Small intestine (tissue), 7 donors: Measurements from ENCODE around the gene SUN1. TPM values are rescaled to one million over a fixed set of nuclear protein-coding genes. Genes with fewer than 3 reads are reported as not detected.

Source experiments
- DNase-seq, 2 donors: peaks; one replicate each; pipeline versions ENCODE4 v3.0.0 to v3.0.0-alpha.2; 2013
- FAIRE-seq: peaks from 2 replicates; lab custom pipeline; 2012; peaks lifted over from hg19 to GRCh38; lab: Jason Lieb, UNC
- H3K27ac ChIP-seq, 3 donors: one replicate each; pipeline ENCODE4 v1.5.1; 2013; ENCODE audit warnings: low read length in 2 of 3, mild to moderate bottlenecking in 2 of 3, control low read depth in 1 of 3, inconsistent platforms in 1 of 3, low read depth in 1 of 3, moderate library complexity in 1 of 3
- H3K27me3 ChIP-seq, 3 donors: one replicate each; pipeline ENCODE4 v1.6.1; 2013; ENCODE audit warnings: low read length in 3 of 3, inconsistent platforms in 1 of 3; ENCODE audit not compliant: control insufficient read depth in 3 of 3, insufficient read depth in 3 of 3
- H3K36me3 ChIP-seq, 3 donors: one replicate each; pipeline ENCODE4 v1.6.1; 2013; ENCODE audit warnings: low read length in 3 of 3, inconsistent platforms in 1 of 3, low read depth in 1 of 3, mild to moderate bottlenecking in 1 of 3, moderate library complexity in 1 of 3; ENCODE audit not compliant: control insufficient read depth in 3 of 3, insufficient read depth in 2 of 3
- H3K4me1 ChIP-seq, 3 donors: one replicate each; pipeline ENCODE4 v1.6.1; 2013; ENCODE audit warnings: low read length in 2 of 3, inconsistent platforms in 1 of 3, low read depth in 1 of 3, mild to moderate bottlenecking in 1 of 3, moderate library complexity in 1 of 3; ENCODE audit not compliant: control insufficient read depth in 3 of 3, insufficient read depth in 2 of 3
- H3K4me3 ChIP-seq, 3 donors: one replicate each; pipeline ENCODE4 v1.5.1; 2013; ENCODE audit warnings: low read length in 3 of 3, control low read depth in 1 of 3, inconsistent platforms in 1 of 3, low read depth in 1 of 3, mild to moderate bottlenecking in 1 of 3, moderate library complexity in 1 of 3
- H3K9me3 ChIP-seq, 2 donors: one replicate each; pipeline ENCODE4 v1.6.1; 2013; ENCODE audit warnings: low read depth in 1 of 2, low read length in 1 of 2; ENCODE audit not compliant: control insufficient read depth in 2 of 2, insufficient read depth in 1 of 2
- WGBS, 3 donors: extraction: QIAGEN DNeasy Blood & Tissue Kit; methylation state at CpG; one replicate each; pipeline ENCODE4 v1.1.7; 2013; 5-methylcytosine and 5-hydroxymethylcytosine counted together
- polyA plus RNA-seq, 4 donors: library from polyadenylated mRNA; stranded (reverse) in 3 of 4; unstranded in 1 of 4; fragments of 200-250 nt in 3 of 4; fragments of 120-200 nt in 1 of 4; gene quantifications; one replicate each; pipeline versions ENCODE4 v1.2.1 to v1.2.3, GENCODE V29; 2013
- donor health status: healthy with polysubstance abuse.
- donor health status: control.
- donor health status: control.
- donor health status: Bipolar disorder and iron deficiency.
- donor health status: healthy.

SUN1 gene
- polyA plus RNA-seq, 4 donors: 41.6 to 105 (median 61.2) TPM

DNA sequence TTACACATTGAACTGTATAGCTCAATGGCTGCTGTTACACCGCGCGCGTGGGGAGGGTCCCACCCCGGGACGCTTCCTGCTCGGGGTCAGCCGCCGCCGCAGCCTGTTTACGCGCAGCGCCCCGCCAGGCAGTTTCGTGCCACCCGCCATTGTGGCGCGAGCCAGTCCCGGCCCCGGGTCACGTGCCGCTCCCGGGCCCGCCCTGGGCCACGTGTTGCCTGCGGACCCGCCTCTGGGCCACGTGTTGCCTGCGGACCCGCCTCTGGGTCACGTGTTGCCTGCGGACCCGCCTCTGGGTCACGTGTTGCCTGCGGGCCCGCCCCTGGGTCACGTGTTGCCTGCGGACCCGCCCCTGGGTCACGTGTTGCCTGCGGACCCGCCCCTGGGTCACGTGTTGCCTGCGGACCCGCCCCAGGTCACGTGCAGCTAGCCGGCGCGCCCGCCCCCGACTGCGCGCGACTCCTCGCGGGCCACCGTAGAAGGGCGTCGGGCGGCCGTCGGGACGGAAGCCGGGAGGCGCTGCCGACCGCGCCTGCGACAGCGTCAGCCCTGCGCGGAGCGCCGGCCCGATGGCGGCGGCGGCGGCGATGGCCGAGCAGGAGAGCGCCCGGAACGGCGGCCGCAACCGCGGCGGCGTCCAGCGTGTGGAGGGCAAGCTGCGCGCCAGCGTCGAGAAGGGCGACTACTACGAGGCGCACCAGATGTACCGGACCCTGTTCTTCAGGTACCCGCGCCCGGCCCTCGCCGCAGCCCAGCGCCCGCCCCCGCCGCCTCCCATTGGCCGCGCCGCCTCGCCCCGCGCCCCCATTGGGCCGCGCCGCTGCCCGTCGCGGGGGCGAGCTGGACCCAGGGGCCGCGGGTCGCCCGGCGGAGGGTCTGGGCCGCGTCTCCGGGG is 44.0 kb downstream of the SUN1 start, which contains the start of gene GET4:
Gene GET4, plus strand, starts transcription at position 478 of the 895 bp plus-strand sequence. Its CDS starts 92 bp downstream, at position 570.
- peak within 1 kb of the TSS; percentile 93 to 95 (median 94) for H3K4me3 ChIP-seq
- DNase-seq: peak; percentile 91 to 99
- H3K4me1 ChIP-seq: peaks cover 0 to 15% (median 0%) of the 10 kb centered on the region in 3 donors
- no peak for FAIRE-seq
- 0% methylated on average over 63 to 129 of the region's 129 CpGs for WGBS, 3 donors
- H3K27me3 ChIP-seq: no peaks in the 10 kb centered on the region
- H3K9me3 ChIP-seq: no peaks in the 10 kb centered on the region
- peaks cover 0 to 65% (median 2%) of the 10 kb centered on the region in 3 donors for H3K36me3 ChIP-seq
- H3K27ac ChIP-seq: peak within 1 kb of the TSS; percentile 84 to 95 (median 89)

DNA sequence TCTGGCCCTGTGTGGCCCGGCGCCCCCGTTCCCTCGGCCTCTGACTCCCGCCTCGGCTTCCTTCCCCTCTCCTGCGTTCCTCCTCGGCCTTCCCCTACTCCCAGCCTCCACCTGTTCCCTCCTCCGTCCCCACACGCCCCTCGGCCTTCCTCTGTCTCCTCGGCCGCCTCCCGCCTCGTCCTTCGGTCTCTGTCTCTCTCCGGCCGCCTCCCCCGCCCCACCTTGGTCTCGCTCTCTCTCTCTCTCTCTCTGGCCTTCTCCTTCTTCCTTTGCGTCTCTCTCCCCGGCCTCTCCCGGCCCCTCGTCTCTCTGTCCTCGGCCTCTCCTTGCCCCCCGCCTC is 44.7 kb downstream of the SUN1 start:
- no peaks in the 10 kb centered on the region for H3K27me3 ChIP-seq
- H3K9me3 ChIP-seq: no peaks in the 10 kb centered on the region
- H3K27ac ChIP-seq: peak overlapping the region; percentile 84 to 95 (median 89)
- DNase-seq (no peak), FAIRE-seq (no peak)
- peaks cover 0 to 15% (median 0%) of the 10 kb centered on the region in 3 donors for H3K4me1 ChIP-seq
- WGBS, 3 donors: 0 to 2% (median 1%) methylated on average over 16 to 26 of the region's 26 CpGs
- peaks cover 0 to 64% (median 0%) of the 10 kb centered on the region in 3 donors for H3K36me3 ChIP-seq
- H3K4me3 ChIP-seq: peak overlapping the region; percentile 93 to 95 (median 94)

DNA sequence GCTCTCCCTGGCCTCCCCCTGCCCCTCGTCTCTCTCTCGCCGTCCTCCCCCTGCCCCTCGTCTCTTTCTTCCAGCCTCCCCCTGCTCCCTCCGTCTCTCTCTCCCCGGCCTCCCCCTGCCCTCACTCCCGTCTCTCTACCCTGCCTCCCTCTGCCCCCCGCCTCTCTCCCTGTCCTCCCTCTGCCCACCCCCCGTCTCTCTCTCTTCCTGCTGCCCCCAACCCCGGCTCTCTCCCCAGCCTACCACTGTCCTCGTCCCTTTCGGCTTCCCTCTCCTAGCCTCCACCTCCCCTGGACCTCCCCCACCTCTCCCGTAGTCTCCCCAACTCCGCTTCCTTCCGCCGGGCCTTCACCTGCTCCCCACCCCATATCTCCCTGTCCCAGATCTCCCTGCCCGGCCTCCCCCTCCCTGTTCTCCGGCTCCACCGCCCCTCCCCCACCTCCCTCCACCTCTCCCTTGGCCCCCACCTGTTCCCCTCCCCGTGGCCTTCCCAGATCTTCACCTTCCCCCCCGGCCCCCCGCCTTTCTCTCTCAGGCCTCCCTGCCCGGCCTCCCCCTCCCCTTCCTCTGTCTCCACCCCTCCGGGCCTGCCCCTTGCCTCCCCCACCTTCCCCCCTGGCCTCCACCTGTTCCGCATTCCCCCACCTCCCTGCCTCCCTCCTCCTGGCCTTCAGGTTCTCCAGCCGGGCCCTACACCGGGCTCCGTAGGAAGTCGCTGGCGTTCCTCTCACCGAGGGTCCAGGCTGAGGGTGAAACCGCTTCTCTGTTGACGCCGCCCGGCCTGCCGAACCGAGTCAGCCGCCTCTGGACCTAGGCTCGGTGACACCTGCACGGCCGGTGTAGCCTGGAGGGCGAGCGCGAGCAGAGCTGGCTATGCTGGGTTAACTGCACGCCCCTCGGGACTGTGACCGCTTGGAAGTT is 45.3 kb downstream of the SUN1 start:
- WGBS, 3 donors: 8 to 11% (median 9%) methylated on average over 45 to 47 of the region's 47 CpGs

DNA sequence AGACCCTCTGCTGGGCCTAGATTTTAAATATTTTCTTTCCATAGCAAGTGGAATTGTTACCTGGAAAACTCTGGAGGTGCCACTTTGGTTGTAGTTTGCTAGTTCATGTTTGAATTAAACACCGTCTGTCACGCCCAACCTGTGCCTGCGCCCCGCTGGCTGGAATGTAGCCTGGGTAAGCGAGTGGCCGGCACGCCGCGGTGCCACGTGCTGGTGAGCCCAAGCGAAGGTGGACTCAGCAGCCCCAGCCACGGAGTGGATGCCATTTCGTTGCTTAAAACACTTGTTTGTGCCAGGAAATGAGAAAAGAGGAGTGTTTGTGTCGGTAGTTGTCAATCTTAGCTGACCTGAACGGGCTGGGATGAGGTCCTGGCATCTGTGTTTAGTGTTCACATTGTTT is 46.8 kb downstream of the SUN1 start:
- Histone ChIP-seq H3K27ac (no peak overlapping the region), H3K36me3 (peaks cover 0 to 66% (median 0%) of the 10 kb centered on the region in 3 donors), H3K9me3 (no peaks in the 10 kb centered on the region), H3K4me3 (no peak overlapping the region), H3K4me1 (peaks cover 0 to 12% (median 0%) of the 10 kb centered on the region in 3 donors), H3K27me3 (no peaks in the 10 kb centered on the region)
- FAIRE-seq: no peak
- WGBS, 3 donors: 84 to 92% (median 86%) methylated on average over 15 of the region's 15 CpGs
- DNase-seq: no peak

More for the DNA sequence above, 45.3 kb downstream of the SUN1 start:
- Histone ChIP-seq H3K4me3 (peak overlapping the region; percentile 93 to 95 (median 94)), H3K27ac (peak overlapping the region; percentile 84 to 95 (median 89)), H3K27me3 (no peaks in the 10 kb centered on the region), H3K36me3 (peaks cover 0 to 62% (median 0%) of the 10 kb centered on the region in 3 donors), H3K9me3 (no peaks in the 10 kb centered on the region), H3K4me1 (peaks cover 0 to 15% (median 0%) of the 10 kb centered on the region in 3 donors)
- FAIRE-seq (no peak), DNase-seq (peak; percentile 55 to 73)

DNA sequence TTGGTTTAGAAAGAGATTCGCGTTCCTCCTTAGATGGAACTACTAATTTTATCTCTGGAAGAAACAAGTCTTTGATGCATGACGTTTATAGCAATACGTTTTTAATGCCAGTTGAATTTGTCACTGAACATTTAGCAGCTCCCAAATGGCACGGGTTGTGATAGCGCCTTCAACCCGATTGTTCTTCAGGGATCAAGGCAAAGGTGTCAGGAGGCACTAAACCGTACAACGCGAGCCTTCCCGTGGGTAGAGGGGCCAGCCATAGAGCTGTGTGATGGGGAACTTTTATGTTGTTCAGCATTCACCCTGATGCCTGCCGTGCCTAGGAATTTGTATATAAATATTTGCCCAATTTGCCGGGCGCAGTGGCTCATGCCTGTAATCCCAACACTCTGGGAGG is 47.4 kb downstream of the SUN1 start:
- Histone ChIP-seq H3K27me3 (no peaks in the 10 kb centered on the region), H3K27ac (no peak overlapping the region), H3K9me3 (no peaks in the 10 kb centered on the region), H3K36me3 (peaks cover 0 to 72% (median 0%) of the 10 kb centered on the region in 3 donors), H3K4me3 (no peak overlapping the region), H3K4me1 (peaks cover 0 to 12% (median 0%) of the 10 kb centered on the region in 3 donors)
- no peak for FAIRE-seq
- DNase-seq: no peak
- 84 to 87% (median 84%) methylated on average over 14 of the region's 14 CpGs for WGBS, 3 donors

DNA sequence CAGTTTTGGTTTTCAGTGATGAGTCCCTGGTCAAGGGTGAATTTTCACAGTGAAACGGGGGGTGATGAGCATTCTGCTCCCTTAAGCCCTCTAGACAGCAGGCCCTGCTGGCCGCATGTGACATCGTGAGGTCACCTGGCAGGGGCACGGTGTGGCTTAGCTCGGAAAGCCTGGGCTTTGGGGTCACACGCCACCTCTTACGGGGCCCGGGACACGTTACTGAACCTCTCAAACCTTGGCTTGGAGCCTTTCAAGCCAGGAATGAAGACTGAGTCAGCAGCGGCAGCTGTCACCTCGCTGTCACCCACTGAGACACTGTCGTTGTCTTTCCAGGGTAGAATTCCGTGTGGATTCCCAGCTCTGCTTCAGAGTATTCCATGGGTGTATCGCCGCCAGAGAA is 48.2 kb downstream of the SUN1 start:
- H3K36me3 ChIP-seq: peaks cover 0 to 72% (median 0%) of the 10 kb centered on the region in 3 donors
- H3K4me1 ChIP-seq: peaks cover 0 to 10% (median 0%) of the 10 kb centered on the region in 3 donors
- no peaks in the 10 kb centered on the region for H3K9me3 ChIP-seq
- 85 to 90% (median 87%) methylated on average over 15 of the region's 15 CpGs for WGBS, 3 donors
- H3K27me3 ChIP-seq: no peaks in the 10 kb centered on the region
- FAIRE-seq: no peak
- no peak overlapping the region for H3K4me3 ChIP-seq
- H3K27ac ChIP-seq: no peak overlapping the region
- DNase-seq: no peak

DNA sequence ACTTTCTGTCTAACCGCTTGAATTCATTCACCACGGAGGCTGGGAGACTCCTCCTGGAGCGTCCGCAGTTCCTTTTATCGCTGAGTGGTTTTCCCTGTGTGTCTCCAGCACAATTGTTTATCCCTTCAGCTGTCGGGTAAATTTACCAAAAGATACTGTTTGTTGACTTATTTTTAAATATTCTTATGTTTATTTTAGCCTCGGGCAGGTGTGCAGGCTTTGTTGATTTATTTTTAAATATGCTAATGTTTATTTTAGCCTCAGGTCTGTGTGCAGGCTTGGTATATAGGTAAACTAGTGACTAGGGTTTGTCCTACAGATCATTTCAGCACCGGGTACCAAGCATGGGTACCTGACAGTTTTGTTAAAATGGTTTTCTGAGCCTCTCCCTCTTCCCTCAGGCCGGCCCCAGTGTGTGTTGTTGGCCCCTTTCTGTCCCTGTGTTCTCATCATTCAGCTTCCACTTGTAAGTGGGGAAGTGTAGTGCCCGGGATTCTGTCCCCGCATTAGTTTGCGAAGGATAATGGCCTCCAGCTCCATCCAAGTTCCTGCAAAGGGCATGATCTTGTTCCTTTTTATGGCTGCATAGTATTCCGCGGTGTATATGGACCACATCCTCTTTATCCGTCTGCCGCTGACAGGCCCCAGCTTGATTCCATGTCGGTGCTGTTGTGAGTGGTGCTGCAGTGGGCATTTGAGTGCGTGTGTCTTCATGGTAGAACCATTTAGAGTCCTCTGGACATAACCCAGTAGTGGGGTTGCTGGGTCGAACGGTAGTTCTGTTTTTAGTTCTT is 49.4 kb downstream of the SUN1 start:
- FAIRE-seq (no peak), DNase-seq (no peak)
- Histone ChIP-seq H3K4me3 (no peak overlapping the region), H3K36me3 (peaks cover 0 to 80% (median 0%) of the 10 kb centered on the region in 3 donors), H3K9me3 (no peaks in the 10 kb centered on the region), H3K27ac (no peak overlapping the region), H3K27me3 (no peaks in the 10 kb centered on the region), H3K4me1 (peaks cover 0 to 4% (median 0%) of the 10 kb centered on the region in 3 donors)
- WGBS, 3 donors: 92 to 94% (median 92%) methylated on average over 20 of the region's 20 CpGs
